Activated T-helper 9 cell treated with anti-CD3 and anti-CD28 coated beads, Interleukin-2, amount 50 U/mL, for 16 hours (primary cell): ENCODE data around the gene RNF224.

Experiments used
- DNase-seq: peaks from one replicate; pipeline ENCODE4 v3.0.0-alpha.2; 2020; ENCODE audit warnings: low read depth

RNF224 gene

GRCh38 chr9:137192448-137192780 is 34.9 kb upstream of the RNF224 start:
- DNase-seq, result no peak

GRCh38 chr9:137192859-137193258 is 34.4 kb upstream of the RNF224 start:
- DNase-seq, result no peak

GRCh38 chr9:137193771-137194170 is 33.5 kb upstream of the RNF224 start:
- DNase-seq, result no peak

GRCh38 chr9:137194388-137194787 is 32.9 kb upstream of the RNF224 start:
- no peak for DNase-seq

- no peak for DNase-seq
Observed at GRCh38 chr9:137194909-137195308, 32.4 kb upstream of the RNF224 start.

- no peak for DNase-seq
Observed at GRCh38 chr9:137195525-137196220, 31.6 kb upstream of the RNF224 start.

GRCh38 chr9:137198051-137198901 is 29.0 kb upstream of the RNF224 start:
- DNase-seq, result no peak

- no peak for DNase-seq
Observed at GRCh38 chr9:137198902-137199283, 28.4 kb upstream of the RNF224 start.

GRCh38 chr9:137199411-137200121 is 27.7 kb upstream of the RNF224 start:
- DNase-seq, result no peak

- DNase-seq, result peak; percentile 98
Observed at GRCh38 chr9:137200311-137201204, 26.7 kb upstream of the RNF224 start, which contains the start of gene TPRN. TSS of gene TPRN (minus strand) at chr9:137200741. CDS start at chr9:137200711, 30 bp downstream.

- DNase-seq, result no peak
Observed at GRCh38 chr9:137201205-137201868, 26.0 kb upstream of the RNF224 start.

- no peak for DNase-seq
Observed at GRCh38 chr9:137202966-137203365, 24.3 kb upstream of the RNF224 start.

- no peak for DNase-seq
Observed at GRCh38 chr9:137204731-137205125, 22.6 kb upstream of the RNF224 start.

- peak; percentile 93 for DNase-seq
Observed at GRCh38 chr9:137205126-137206069, 21.9 kb upstream of the RNF224 start, which contains the start of the genes NDOR1 and TMEM203. TSS of gene NDOR1 (plus strand) at chr9:137205700. CDS start at chr9:137205778, 78 bp downstream. TSS of gene TMEM203 (minus strand) at chr9:137205648. CDS start at chr9:137205414, 234 bp downstream.

- no peak for DNase-seq
Observed at GRCh38 chr9:137206602-137207001, 20.7 kb upstream of the RNF224 start.

- no peak for DNase-seq
Observed at GRCh38 chr9:137211532-137211931, 15.8 kb upstream of the RNF224 start.

- DNase-seq, result no peak
Observed at GRCh38 chr9:137212520-137212919, 14.8 kb upstream of the RNF224 start.

GRCh38 chr9:137213160-137214060 is 13.9 kb upstream of the RNF224 start:
- DNase-seq, result no peak

- DNase-seq, result no peak
Observed at GRCh38 chr9:137214620-137215019, 12.7 kb upstream of the RNF224 start.
